Mucosa of descending colon (tissue), 3 donors: ENCODE results near the gene SMG6. TPM values are rescaled to one million over a fixed set of nuclear protein-coding genes. Genes with fewer than 3 reads are reported as not detected.

Experiments used
- ATAC-seq: fragments of 200-7000 bp; cut with Tn5 transposase; one replicate; pipeline ENCODE4 v1.9.1; 2020; ENCODE audit warnings: mild to moderate bottlenecking, moderate library complexity
- DNase-seq, 3 donors: peaks; one replicate each; pipeline ENCODE4 v3.0.0-alpha.2; 2020
- H3K36me3 ChIP-seq: fragments of 200-600 bp; one replicate; pipeline ENCODE4 v1.8.0; 2021; ENCODE audit warnings: low read depth, mild to moderate bottlenecking
- H3K4me1 ChIP-seq: fragments of 200-600 bp; one replicate; pipeline ENCODE4 v1.8.0; 2021; ENCODE audit warnings: low read depth, mild to moderate bottlenecking
- H3K4me3 ChIP-seq: fragments of 200-600 bp; one replicate; pipeline ENCODE4 v1.8.0; 2021; ENCODE audit warnings: mild to moderate bottlenecking
- H3K9me3 ChIP-seq: fragments of 200-600 bp; one replicate; pipeline ENCODE4 v1.8.0; 2021; ENCODE audit warnings: mild to moderate bottlenecking
- CTCF ChIP-seq: fragments of 200-600 bp; IDR thresholded peaks from one replicate; pipeline ENCODE4 v1.8.0; 2022; ENCODE audit warnings: antibody characterized with exemption, mild to moderate bottlenecking
- intact Hi-C, 2 donors: fragments of 100-400 bp; cut with DNase I in 1 of 2; cut with micrococcal nuclease in 1 of 2; formaldehyde crosslinking; loops; one replicate each; pipeline versions ENCODE4 v1.11.0 to v1.11.1; 2022; cut with DNase I, micrococcal nuclease
- total RNA-seq, 3 donors: library from RNA; stranded (reverse); fragmentation: NEBNext Ultra II Directional in 2 of 3; extraction: Animal tissue kit (Norgen Biotek cat#: 25700) in 2 of 3; gene quantifications; one replicate each; pipeline versions ENCODE4 v1.2.1 to v1.2.4, GENCODE V29; 2021 to 2023
- donor health status: DM: no; HTN: no; CAD: no; lungs with moderate emphysema.
- donor health status: DM: no; HTN: no; CAD: no.
- donor health status: DM: no; HTN: yes; CAD: no.

SMG6 gene
- total RNA-seq, 3 donors from 2014 or later, result 25.9 to 41.6 (median 38.8) TPM

GRCh38 chr17:2275722-2276121, 27.9 kb downstream of the SMG6 start:
- DNase-seq (no peak), ATAC-seq (no peak)
- Histone ChIP-seq H3K4me1 (no peaks in the 10 kb centered on the region), H3K9me3 (no peaks in the 10 kb centered on the region), H3K36me3 (no peaks in the 10 kb centered on the region), H3K4me3 (no peak overlapping the region)
- no peak for TF ChIP-seq CTCF
- intact Hi-C loops, result no loop called here

- no peak for DNase-seq
- no peaks in the 10 kb centered on the region for H3K4me1 ChIP-seq
- no peak for TF ChIP-seq CTCF
- intact Hi-C loops, result no loop called here
- no peaks in the 10 kb centered on the region for H3K9me3 ChIP-seq
- H3K36me3 ChIP-seq, result no peaks in the 10 kb centered on the region
- no peak overlapping the region for H3K4me3 ChIP-seq
- ATAC-seq, result no peak
These were observed 29.2 kb downstream of the SMG6 start for GRCh38 chr17:2274414-2274813.

GRCh38 chr17:2271985-2272702, 31.4 kb downstream of the SMG6 start:
- H3K9me3 ChIP-seq, result no peaks in the 10 kb centered on the region
- no peak overlapping the region for H3K4me3 ChIP-seq
- no peaks in the 10 kb centered on the region for H3K36me3 ChIP-seq
- H3K4me1 ChIP-seq, result no peaks in the 10 kb centered on the region
- no peak for DNase-seq
- TF ChIP-seq CTCF, result no peak
- intact Hi-C loops, result no loop called here
- no peak for ATAC-seq

GRCh38 chr17:2267354-2267753, 36.2 kb downstream of the SMG6 start:
- Histone ChIP-seq H3K9me3 (no peaks in the 10 kb centered on the region), H3K36me3 (no peaks in the 10 kb centered on the region)
- no peak for ATAC-seq

GRCh38 chr17:2266865-2267228, 36.7 kb downstream of the SMG6 start:
- no peaks in the 10 kb centered on the region for H3K36me3 ChIP-seq
- H3K4me3 ChIP-seq, result no peak overlapping the region
- no peaks in the 10 kb centered on the region for H3K9me3 ChIP-seq
- peaks cover 14% of the 10 kb centered on the region for H3K4me1 ChIP-seq
- DNase-seq (no peak), ATAC-seq (peak; percentile 24)
- no peak for TF ChIP-seq CTCF
- intact Hi-C loops, result no loop called here

More at GRCh38 chr17:2267354-2267753, 36.2 kb downstream of the SMG6 start:
- intact Hi-C loops, result no loop called here
- TF ChIP-seq CTCF, result no peak
- DNase-seq, result no peak
- H3K4me1 ChIP-seq, result peaks cover 14% of the 10 kb centered on the region
- H3K4me3 ChIP-seq, result no peak overlapping the region
